GM21515 (cell line): ENCODE measurements around the gene LBHD2.

Source experiments
- ATAC-seq: cut with Tn5 transposase; IDR thresholded peaks from one replicate; pipeline ENCODE4 v1.9.1; 2021; ENCODE audit not compliant: unreplicated experiment

The LBHD2 gene

DNA sequence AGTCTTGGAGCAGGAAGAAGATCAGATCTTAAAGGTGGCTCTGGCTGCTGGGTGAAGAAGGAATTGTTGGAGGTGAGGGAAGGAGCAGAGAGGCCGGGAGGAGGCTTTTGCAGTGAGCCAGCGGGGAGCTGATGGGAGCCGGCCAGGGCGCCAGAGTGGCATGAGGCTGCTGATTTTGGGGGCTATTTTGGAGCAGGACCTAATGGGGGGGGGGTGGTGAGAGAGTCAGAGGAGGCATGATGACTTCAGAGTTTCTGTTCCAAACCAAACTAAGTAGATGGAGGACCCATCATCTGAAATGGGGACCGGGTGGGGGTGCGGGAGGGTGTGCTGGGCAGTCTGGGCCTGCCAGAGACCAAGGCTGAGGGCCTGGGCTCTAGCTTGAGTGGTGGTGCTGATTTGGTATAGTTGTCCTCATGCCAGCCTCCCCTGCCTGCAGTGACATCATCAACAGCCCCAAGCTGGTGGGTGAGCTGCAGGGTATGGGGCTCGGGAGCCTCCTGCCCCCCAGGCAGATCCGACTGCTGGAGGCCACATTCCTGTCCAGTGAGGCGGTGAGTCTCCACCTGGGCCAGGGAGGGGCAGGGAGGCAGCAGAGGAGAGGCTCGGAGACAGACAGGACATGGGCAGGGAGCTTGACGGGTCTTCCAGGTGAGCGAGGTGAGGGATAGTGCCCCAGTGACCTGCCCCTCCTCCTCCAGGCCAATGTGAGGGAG lies 45.4 kb downstream of the LBHD2 start:
- no peak for ATAC-seq

DNA sequence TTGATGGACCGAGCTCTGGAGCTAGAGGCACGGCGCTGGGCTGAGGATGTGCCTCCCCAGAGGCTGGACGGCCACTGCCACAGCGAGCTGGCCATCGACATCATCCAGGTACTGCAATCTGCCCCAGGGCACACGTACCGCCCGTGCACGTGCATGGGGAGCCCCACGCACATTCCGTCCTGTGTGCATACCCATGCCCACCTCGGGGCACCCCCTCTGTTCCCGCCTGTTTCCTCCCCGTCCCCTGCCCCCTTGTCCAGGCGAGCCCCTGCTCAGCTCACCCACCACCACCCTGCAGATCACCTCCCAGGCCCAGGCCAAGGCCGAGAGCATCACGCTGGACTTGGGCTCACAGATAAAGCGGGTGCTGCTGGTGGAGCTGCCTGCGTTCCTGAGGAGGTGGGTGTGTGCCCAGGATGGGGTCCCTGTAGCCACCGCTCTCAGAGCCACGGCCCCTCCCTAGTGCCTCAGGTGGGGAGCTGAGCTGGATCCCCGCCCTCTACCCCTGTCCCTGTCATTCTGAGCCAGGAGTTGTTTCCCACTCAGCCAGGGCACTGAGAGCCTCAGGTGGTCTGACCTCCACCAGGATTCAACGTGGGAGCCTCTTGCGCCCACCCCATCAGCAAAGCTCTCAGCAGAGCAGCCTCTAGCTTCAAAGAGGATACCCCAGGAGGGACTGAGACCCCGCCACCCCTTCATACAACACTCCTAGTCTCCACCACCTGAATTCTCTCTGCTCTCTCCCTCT lies 46.2 kb downstream of the LBHD2 start:
- ATAC-seq, result no peak

DNA sequence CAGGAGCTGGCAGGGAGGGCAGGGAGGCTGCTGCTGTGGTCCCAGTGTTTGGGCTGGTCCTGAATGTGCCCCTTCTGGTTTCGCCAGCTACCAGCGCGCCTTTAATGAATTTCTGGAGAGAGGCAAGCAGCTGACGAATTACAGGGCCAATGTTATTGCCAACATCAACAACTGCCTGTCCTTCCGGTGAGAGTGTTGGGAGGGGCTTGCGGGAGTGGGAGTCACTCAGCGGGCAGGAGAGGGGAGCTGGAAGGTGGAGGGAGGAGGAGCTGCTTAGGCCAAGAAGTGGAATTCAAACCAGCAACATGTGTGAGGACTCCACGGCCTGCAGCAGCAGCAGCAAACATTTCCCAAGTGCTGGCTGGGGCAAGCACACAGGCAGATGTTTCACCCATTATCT lies 47.0 kb downstream of the LBHD2 start:
- ATAC-seq, result no peak

DNA sequence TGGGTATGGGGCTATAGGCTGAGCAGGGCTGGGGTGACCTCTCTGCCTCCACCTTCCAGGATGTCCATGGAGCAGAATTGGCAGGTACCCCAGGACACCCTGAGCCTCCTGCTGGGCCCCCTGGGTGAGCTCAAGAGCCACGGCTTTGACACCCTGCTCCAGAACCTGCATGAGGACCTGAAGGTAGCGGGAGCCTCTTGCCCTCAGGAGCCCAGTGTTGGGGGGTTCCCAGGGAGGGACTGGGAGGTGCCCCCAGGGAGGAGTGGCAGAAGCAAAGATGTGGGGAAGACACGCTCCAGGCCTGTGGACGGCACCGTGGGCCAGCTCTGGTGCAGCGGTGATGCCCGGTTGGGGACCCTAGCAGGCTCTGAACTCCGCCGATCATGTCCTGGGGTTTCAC lies 47.6 kb downstream of the LBHD2 start:
- no peak for ATAC-seq

- no peak for ATAC-seq
Observed at GRCh38 chr14:103132381-103133209, 48.6 kb downstream of the LBHD2 start.

DNA sequence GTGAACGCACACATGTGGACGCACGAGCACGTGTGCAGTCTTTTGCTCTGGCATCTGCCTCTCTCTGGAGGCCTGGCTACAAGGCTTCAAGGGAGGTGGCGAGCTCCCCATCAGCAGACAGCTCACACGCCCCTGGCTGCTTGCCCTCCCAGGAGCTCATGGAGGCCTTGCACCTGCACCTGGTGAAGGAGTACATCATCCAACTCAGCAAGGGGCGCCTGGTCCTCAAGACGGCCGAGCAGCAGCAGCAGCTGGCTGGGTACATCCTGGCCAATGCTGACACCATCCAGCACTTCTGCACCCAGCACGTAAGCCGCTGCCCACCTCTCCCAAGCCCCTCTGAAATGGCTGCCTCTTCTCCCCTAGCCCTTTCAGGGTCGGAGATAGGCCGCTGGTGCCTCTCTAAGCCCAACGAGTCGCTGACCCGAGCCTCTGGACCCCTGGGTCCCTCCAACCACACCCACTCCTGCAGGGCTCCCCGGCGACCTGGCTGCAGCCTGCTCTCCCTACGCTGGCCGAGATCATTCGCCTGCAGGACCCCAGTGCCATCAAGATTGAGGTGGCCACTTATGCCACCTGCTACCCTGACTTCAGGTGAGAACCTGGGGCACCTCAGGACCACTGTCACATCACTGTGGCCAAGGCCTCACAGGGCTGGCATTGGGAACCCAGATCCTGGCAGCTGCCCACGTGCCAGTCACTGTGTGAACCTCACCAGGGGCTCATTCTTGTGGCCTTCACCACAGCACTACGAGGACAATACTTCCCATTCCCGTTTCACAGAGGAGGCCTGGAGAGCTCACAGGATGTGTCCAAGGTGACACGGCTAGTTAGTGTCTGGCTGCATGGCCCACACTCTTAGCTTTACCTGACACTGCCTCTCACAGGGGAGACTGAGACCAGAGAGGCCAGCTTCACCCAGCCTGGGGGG lies 49.5 kb downstream of the LBHD2 start:
- no peak for ATAC-seq

DNA sequence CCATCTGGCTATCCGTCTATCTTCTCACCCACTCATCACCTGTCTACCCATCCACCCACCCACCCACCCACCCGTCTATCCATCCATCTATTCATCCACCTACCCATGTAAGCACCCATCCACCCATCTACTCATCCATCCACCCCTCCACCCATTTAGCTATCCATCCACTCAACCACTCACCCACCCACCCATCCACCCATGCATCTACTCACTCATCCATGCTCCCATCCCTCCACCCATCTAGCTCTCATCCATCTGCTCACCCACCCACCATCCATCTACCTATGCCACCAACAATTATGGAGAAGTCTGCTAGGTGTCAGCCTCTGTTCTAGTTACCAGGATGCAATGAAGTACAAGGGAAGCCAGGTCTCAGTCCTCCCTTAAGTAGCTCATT lies 50.4 kb downstream of the LBHD2 start:
- ATAC-seq, result no peak

- ATAC-seq, result no peak
Observed at GRCh38 chr14:103134919-103135318, 50.9 kb downstream of the LBHD2 start.

DNA sequence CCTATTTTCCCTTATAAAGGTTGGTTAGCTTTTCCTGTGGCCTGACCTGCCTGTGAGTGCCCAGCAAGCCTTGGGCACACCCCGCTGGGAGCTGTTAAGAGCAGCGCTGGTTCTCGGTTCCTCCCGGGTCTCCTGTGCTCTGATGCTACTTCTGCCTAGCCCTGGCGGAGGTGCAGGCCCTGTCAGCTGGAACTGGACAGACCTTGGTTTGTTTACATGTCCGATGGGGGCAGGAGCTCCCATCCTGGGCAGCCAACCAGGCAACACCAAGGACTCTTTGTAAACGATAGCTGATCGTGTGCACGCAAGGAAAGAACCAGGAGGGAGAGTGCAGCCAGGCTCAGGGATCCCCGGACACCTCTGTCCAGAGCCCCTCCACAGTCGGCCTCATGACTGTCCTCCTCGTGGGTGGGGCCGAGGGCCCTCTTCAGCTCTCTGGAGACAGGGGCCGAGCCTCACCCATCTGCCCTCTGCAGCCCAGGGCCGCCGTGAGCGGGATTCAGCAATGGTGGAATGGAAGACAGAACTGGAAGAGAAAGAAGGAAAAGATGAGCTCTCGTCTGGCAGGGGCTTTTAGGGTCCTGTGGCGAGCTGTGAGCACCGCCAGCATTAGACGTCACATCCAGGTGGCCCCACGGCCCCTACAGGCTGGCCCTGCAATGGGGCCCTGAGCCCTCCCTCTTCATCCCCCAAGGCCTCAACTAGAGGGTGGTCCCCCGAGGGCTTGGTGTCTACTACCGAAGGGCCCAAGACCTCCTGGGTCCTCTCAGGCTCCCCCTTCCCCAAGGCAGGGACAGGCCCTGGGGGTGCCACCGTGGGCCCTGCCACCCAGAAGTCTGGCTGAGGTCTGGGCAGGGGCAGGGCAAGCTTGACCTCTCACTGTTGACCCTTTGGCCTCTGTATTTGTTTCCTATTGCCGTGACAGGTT lies 51.6 kb downstream of the LBHD2 start:
- no peak for ATAC-seq

GRCh38 chr14:103136388-103137271 lies 52.6 kb downstream of the LBHD2 start:
- no peak for ATAC-seq

- ATAC-seq, result no peak
Observed at GRCh38 chr14:103137689-103138300, 53.8 kb downstream of the LBHD2 start.

DNA sequence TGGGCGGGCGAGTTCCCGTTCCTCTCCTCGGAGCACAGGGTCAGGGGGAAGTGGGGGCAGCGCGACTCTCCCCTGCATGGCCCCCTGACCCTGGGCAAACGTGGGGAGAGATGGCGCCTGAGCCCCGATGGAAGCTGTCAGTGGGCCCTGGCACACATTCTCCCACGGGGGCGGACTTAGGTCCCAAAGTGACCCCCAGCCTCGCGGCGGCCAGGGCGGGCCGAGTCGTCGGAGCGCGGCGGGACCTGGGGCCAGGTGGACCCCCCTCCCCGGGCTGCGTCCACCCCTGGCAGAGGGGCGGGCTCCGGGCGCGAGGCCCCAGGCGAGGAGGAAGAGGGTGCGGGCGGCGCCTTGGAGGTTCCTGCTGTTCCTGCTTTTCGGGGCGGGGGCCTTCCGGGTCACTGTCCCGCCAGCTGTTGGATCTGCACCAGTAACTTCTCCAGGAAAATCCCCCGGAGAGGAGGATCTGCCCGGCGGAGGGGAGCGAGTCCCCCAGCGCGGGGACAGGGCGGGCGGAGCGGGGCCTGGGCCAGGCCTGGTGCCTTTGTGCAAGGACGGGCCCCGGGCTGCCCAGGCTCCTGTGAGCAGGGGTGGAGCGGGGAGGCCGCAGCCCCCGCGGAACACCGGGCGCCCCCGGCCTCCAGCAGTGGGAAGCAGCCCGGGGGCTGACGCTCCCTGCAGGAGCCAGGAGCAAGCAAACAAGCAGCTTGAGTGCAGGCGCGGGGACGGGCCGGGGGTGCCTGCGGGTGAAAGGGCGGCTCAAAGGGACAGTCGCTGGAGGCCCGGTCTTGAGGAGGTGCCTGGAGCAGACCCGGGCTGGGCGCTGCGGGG lies 54.5 kb downstream of the LBHD2 start:
- no peak for ATAC-seq

GRCh38 chr14:103139132-103140025 lies 55.4 kb downstream of the LBHD2 start:
- ATAC-seq, result no peak
